Progenitor cell of endocrine pancreas (in vitro differentiated cells): ENCODE results near the gene SEMA3A. TPM values are rescaled to one million over a fixed set of nuclear protein-coding genes. Genes with fewer than 3 reads are reported as not detected.
"Not testable (repeated sequence)": the region's sequence is repeated elsewhere in the genome, so short reads cannot be mapped to it uniquely, and the experiment has no call there.

ENCODE experiments used
- DNase-seq: peaks from one replicate; pipeline ENCODE4 v3.0.0; 2021; ENCODE audit warnings: low spot score; ENCODE audit not compliant: unreplicated experiment
- H3K27ac Mint-ChIP-seq: 2 replicates; pipeline ENCODE4 v1.8.0; 2021; ENCODE audit warnings: mild to moderate bottlenecking, moderate library complexity, mixed read lengths
- H3K27me3 Mint-ChIP-seq: 2 replicates; pipeline ENCODE4 v1.8.0; 2021; ENCODE audit warnings: mixed read lengths
- H3K36me3 Mint-ChIP-seq: 2 replicates; pipeline ENCODE4 v1.8.0; 2022; ENCODE audit warnings: mixed read lengths; ENCODE audit not compliant: insufficient read depth
- H3K4me1 Mint-ChIP-seq: 2 replicates; pipeline ENCODE4 v1.8.0; 2021; ENCODE audit warnings: low read depth, mixed read lengths
- H3K4me3 Mint-ChIP-seq: 2 replicates; pipeline ENCODE4 v1.8.0; 2021; ENCODE audit warnings: low read depth, mild to moderate bottlenecking, moderate library complexity, mixed read lengths
- H3K9me3 Mint-ChIP-seq: 2 replicates; pipeline ENCODE4 v1.8.0; 2021; ENCODE audit warnings: low read depth, mixed read lengths
- total RNA-seq: library from RNA; stranded (reverse); gene quantifications from 2 replicates; pipeline ENCODE4 v1.2.1, GENCODE V29; 2021
- TF ChIP-seq, protein P1 (sequence below): fragments of 200-600 bp; sonication (generic); IDR thresholded peaks from one replicate; pipeline ENCODE4 v1.5.0; 2021; ENCODE audit warnings: antibody characterized with exemption, mild to moderate bottlenecking; ENCODE audit not compliant: unreplicated experiment

SEMA3A gene
- total RNA-seq, 1 donor from 2014 or later: 12.4 TPM

DNA sequence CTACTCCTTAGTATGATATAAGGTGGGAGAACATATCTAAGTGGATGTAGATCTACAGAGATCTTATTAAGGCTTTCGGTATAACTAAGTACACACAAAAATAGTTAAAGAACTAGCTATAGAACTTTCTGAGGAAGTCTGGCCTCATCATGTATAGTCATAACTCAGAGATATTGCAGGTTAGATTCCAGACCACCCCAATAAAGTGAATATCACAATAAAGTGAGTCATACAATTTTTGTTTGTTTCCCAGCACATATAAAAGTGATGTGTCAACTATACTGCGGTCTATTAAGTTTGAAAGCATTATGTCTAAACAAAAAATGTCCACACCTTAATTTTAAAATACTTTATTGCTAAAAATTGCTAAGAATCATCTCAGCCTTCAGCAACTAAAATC, 24.7 kb upstream of the SEMA3A start:
- TF ChIP-seq, protein P1, sequence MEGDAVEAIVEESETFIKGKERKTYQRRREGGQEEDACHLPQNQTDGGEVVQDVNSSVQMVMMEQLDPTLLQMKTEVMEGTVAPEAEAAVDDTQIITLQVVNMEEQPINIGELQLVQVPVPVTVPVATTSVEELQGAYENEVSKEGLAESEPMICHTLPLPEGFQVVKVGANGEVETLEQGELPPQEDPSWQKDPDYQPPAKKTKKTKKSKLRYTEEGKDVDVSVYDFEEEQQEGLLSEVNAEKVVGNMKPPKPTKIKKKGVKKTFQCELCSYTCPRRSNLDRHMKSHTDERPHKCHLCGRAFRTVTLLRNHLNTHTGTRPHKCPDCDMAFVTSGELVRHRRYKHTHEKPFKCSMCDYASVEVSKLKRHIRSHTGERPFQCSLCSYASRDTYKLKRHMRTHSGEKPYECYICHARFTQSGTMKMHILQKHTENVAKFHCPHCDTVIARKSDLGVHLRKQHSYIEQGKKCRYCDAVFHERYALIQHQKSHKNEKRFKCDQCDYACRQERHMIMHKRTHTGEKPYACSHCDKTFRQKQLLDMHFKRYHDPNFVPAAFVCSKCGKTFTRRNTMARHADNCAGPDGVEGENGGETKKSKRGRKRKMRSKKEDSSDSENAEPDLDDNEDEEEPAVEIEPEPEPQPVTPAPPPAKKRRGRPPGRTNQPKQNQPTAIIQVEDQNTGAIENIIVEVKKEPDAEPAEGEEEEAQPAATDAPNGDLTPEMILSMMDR: no peak
- Mint-ChIP-seq H3K27me3 (no peaks in the 10 kb centered on the region), H3K4me3 (no peak overlapping the region), H3K9me3 (peaks cover 2% of the 10 kb centered on the region), H3K36me3 (no peaks in the 10 kb centered on the region), H3K4me1 (peaks cover 1% of the 10 kb centered on the region), H3K27ac (no peak overlapping the region)
- no peak for DNase-seq

DNA sequence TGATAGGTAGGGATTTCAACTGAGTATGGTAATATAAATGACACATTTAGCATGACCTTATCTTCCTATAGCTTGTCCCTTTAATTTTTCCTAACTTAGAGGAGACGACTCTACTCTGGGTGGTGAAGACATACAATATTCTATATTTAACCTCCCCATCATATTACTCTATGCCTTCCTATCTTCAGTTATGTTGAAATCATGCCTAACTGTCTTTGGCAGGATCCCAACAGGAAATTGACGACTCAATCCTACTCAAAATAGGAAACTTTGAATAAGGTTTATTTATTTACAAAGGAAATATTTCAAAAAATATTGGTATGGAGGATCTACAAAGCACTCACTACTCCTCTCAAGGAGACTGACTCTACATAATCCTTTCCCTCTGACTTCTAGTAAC, 24.1 kb upstream of the SEMA3A start:
- no peaks in the 10 kb centered on the region for H3K36me3 Mint-ChIP-seq
- peaks cover 2% of the 10 kb centered on the region for H3K9me3 Mint-ChIP-seq
- no peaks in the 10 kb centered on the region for H3K27me3 Mint-ChIP-seq
- no peak overlapping the region for H3K4me3 Mint-ChIP-seq
- H3K27ac Mint-ChIP-seq: no peak overlapping the region
- H3K4me1 Mint-ChIP-seq: peaks cover 1% of the 10 kb centered on the region
- no peak for DNase-seq
- TF ChIP-seq, protein P1: no peak

GRCh38 chr7:84216472-84216871, 21.9 kb upstream of the SEMA3A start:
- Mint-ChIP-seq H3K36me3 (no peaks in the 10 kb centered on the region), H3K4me1 (no peaks in the 10 kb centered on the region), H3K27ac (no peak overlapping the region)

DNA sequence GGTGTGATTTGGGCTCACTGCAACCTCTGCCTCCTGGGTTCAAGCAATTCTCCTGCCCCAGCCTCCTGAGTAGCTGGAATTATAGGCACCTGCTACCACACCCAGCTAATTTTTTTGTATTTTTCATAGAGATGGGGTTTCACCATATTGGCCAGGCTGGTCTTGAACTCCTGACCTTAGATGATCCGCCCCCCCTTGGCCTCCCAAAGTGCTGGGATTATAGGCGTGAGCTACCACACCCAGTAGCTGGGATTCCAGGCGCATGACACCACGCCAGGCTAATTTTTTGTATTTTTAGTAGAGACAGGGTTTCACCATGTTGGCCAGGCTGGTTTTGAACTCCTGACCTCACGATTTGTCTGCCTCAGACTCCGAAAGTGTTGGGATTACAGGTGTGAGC, 20.2 kb upstream of the SEMA3A start:
- not testable (repeated sequence) for H3K4me3 Mint-ChIP-seq, DNase-seq, H3K27ac Mint-ChIP-seq, H3K9me3 Mint-ChIP-seq, H3K36me3 Mint-ChIP-seq, H3K27me3 Mint-ChIP-seq, H3K4me1 Mint-ChIP-seq

More at GRCh38 chr7:84216472-84216871, 21.9 kb upstream of the SEMA3A start:
- TF ChIP-seq, protein P1: no peak
- Mint-ChIP-seq H3K9me3 (peaks cover 2% of the 10 kb centered on the region), H3K27me3 (no peaks in the 10 kb centered on the region), H3K4me3 (no peak overlapping the region)
- no peak for DNase-seq

DNA sequence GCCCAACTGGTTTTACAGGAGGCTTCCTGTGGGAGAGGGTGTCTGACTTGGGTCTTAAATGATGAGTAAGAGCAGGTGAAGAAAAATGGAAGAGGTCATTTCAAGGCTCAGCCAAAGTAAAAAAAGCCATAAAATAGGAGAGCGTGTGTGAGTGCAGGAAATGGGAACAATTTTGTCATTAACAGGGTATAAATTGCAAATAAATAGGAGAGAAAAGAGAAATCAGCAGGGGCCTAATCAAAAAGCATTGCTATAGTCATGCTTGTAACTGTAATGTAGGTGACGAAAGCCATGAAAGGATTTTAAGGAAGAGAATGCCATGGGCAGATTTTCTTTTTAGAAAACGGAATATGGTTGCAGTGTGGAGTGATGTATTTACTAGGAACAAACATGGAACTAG, 15.7 kb upstream of the SEMA3A start:
- TF ChIP-seq, protein P1: no peak
- no peak overlapping the region for H3K27ac Mint-ChIP-seq
- no peak overlapping the region for H3K4me3 Mint-ChIP-seq
- no peaks in the 10 kb centered on the region for H3K4me1 Mint-ChIP-seq
- no peaks in the 10 kb centered on the region for H3K27me3 Mint-ChIP-seq
- no peak for DNase-seq
- H3K36me3 Mint-ChIP-seq: no peaks in the 10 kb centered on the region
- H3K9me3 Mint-ChIP-seq: no peaks in the 10 kb centered on the region

- Mint-ChIP-seq H3K9me3 (no peaks in the 10 kb centered on the region), H3K4me3 (no peak overlapping the region), H3K36me3 (no peaks in the 10 kb centered on the region), H3K4me1 (peaks cover 4% of the 10 kb centered on the region), H3K27me3 (no peaks in the 10 kb centered on the region), H3K27ac (no peak overlapping the region)
- no peak for DNase-seq
- TF ChIP-seq, protein P1: no peak
These were observed 14.4 kb upstream of the SEMA3A start for GRCh38 chr7:84209006-84209405.
